ENCODE results near the gene RABGEF1. TPM values are rescaled to one million over a fixed set of nuclear protein-coding genes. Genes with fewer than 3 reads are reported as not detected.
A peak's percentile ranks its signal among the peaks of the same experiment; 100 is the strongest.
"Not testable (repeated sequence)": the region's sequence is repeated elsewhere in the genome, so short reads cannot be mapped to it uniquely, and the experiment has no call there.

Gene RABGEF1
- total RNA-seq, 1 donor from 2014 or later, result 8.4 TPM

DNA sequence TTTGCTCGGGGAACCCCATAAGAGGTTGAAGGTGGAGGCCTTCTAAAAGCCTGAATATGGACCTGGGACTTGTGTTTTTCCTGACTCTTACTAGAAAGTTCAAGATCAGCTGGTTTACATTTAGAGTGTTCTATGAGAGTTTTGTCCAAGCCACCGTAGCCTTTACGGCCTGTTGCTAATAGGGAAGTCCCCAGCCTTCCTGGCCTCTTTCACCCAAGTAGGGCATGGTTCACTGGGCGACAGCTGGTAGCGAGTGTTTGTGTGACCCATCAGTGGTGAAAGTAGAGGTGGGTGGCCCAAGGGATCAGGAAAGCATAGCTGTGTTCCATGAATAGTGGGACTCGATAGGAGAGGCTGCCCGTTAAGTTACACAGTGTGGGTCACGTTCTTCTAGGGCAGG, 60.1 kb downstream of the RABGEF1 start:
- ATAC-seq, result no peak
- no peak for DNase-seq (ENCODE audit: low spot score)

DNA sequence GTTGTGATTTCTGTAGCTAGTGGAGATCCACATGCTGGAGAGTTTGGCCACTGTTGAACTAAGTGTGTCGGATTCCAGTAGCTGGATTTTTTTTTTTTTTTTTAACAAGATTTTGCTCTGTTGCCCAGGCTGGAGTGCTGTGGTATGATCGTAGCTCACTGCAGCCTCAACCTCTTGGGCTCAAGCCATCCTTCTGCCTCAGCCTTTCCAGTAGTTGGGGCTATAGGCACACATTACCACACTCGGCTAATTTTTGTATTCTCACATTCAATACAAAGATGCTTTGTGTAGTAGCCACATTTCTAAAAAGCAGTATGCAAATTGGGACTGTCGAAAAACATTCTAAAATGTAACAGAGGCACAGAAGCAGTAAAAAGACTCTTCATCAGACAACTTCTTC, 63.5 kb downstream of the RABGEF1 start:
- ATAC-seq, result no peak
- no peak for DNase-seq (ENCODE audit: low spot score)

DNA sequence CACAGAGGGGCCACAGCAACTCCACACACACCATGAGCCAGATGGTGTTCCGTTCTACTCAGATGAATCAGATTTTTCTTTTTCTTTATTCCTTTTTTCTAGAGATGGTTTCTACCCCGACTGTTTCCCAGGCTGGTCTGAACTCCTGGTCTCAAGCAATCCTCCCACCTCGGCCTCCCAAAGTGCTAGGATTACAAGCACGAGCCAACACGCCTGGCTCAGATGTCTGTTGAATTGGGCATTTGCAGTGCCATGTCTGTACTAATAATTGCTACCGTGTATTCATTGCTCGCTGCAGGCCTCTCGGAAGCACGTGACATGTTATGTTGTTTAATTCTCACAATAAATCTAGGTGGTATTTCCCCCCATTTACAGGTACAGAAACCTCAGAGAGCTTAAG, 67.2 kb downstream of the RABGEF1 start:
- ATAC-seq, result no peak
- no peak for DNase-seq (ENCODE audit: low spot score)

DNA sequence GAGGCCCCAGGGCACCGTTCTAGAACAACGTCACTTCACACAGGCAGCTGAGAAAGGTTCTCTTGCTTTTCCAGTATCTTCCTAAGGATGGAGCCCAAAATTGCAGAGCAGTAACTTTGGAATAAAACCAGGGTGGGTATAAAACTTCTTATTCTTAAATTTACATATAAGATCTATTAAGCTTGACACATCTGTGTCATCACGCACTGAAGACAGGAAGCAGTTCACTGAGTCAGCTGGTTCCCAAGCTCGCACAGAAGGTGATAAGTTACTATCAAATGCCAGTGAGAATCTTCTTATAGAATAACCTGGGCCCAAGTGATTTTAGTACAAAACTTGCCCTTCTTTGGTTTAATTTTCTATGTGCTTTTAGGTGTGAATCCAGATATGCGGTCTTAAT, 70.2 kb downstream of the RABGEF1 start:
- no peak for ATAC-seq

DNA sequence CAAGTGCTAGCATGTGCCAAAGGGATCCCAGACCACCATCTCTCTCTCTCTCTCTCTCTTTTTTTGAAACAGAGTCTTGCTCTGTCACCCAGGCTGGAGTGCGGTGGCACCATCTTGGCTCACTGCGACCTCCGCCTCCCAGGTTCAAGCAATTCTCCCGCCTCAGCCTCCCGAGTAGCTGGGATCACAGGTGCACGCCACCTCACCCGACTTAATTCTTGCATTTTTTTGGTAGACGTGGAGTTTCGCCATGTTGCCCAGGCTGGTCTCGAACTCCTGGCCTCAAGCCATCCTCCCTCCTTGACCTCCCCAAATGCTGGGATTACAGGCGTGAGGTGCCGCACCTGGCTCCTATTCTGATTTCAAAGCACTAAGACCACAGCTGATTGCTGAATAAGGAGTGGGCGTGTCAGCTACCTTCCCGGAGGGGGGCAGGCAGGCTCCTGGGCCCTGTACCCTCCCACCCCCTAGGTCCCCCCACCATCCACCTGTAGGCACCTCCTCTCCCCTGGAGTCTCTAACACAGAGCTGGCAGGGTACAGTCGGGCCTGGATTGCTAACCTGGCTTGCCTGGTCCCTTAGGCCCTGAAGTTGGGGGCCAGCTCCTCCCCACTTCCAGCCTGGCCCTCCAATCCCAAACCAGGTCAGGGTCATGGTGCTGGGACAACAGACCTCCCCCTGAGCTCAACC, 74.8 kb downstream of the RABGEF1 start:
- not testable (repeated sequence) for ATAC-seq; DNase-seq (ENCODE audit: low spot score)

More for the DNA sequence above, 70.2 kb downstream of the RABGEF1 start:
- no peak for DNase-seq (ENCODE audit: low spot score)

DNA sequence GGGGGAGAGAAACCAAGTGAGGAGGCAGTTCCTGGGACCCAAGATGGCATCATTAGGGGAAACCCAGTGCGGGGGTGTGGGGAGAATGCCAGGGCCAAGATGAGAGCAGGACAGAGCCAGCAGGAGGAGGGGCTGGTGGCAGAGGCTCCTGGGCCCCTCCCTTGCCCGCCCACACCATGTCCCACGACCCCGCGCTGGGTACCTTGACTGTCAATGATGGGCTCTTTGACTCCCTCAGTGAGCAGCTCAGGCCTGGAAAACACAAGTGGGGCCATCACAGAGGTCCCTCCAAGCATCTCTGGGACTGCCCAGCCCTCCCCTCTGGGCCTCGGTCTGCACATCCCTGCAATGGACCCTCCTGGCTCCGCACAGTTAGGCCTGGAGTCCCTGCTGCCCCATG, 75.4 kb downstream of the RABGEF1 start:
- ATAC-seq (peak; percentile 13), DNase-seq (ENCODE audit: low spot score) (no peak)

DNA sequence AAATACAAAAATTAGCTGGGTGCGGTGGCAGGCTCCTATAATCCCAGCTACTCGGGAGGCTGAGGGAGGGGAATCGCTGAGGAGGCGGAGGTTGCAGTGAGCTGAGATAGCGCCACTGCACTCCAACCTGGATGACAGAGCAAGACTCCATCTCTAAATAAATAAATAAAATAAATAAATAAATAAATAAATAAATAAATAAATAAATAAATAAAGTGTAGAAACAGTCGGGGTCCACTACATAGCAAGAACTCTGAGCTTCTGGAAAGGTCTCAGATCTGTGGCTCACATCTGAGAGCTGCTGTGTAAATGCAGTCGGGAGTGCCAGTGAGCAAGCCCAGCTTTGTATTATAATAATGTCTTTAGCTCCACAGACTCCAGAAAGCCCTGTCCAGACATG, 76.1 kb downstream of the RABGEF1 start:
- not testable (repeated sequence) for DNase-seq (ENCODE audit: low spot score); ATAC-seq

DNA sequence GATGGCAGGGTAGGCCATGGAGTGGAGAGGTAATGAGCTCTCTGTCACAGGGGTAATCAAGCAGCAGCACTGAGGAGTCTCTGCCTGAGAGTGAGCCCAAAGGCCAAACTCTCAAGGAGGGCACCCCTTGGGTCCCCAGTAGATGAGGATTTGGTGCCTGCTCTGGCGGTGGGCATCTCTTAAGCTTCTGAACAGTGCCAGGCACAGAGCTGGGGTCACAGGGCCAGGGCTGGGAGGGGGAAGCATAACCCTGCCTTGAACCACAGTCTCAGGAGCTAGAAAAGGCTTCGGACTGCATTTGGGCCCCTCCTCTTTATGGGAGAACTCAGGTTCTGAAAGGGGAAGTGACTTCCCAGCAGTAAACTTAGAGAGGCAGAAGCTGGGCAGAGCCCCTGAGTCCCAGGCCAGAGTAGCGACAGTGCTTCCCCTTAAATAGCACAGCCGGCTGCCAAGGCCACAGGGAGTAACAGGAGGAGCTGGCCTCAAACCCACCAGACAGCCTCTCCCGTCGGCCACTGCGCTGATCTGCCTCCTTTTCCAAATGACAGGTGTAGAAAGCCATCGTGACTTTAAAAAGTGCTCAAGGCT, 76.8 kb downstream of the RABGEF1 start:
- not testable (repeated sequence) for DNase-seq (ENCODE audit: low spot score)
- ATAC-seq, result peak; percentile 56

DNA sequence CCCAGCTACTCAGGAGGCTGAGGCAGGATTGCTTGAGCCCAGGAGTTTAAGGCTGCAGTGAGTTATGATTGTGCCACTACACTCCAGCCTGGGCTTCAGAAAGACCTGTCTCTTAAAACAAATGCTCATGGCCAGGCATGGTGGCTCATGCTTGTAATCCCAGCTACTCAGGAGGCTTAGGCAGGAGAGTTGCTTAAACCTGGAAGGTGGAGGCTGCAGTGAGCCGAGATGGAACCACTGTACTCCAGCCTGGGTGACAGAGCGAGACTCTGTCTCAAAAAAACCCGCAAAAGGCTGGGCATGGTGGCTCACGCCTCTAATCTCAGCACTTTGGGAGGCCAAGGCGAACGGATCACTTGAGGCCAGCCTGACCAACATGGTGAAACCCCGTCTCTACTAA, 77.4 kb downstream of the RABGEF1 start:
- not testable (repeated sequence) for ATAC-seq; DNase-seq (ENCODE audit: low spot score)

DNA sequence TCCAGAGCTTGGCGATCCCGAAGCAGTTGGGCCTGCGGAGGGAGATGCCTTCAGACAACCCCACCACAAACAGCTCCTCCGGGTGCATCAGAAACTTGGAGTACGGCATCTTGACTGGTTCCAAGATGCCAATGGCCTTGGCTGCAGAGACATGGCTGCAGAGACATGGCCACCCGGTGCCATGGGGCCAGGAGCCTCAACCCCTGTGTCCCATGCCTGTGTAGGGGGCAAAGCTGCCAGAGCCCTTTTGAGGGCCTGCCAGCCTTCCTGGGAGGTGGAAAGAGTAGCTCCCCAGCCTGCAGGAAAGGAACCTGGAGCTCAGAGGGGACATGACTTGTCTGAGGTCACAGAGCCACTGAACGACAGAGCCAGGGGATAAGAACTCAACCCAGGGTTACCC, 83.5 kb downstream of the RABGEF1 start:
- ATAC-seq (no peak), DNase-seq (ENCODE audit: low spot score) (no peak)

DNA sequence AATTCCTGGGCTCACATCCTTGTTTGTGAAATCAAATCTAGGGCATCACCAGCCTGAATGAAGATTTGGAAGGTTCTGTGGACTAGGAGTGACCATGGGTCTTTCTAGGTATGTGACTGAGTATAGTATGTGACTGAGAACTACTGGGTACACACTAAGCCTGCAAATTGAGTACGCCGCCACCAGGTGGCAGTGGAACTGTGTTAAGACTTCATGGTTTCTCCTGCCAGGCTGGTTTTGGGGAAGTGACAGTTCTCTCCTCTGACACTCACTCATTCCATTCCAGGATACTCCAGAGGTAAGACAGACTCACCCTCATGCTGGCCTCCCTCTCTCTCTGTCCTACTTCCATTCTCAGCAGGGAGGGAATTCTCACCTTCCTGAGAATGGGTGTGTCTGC, 85.0 kb downstream of the RABGEF1 start:
- not testable (repeated sequence) for DNase-seq (ENCODE audit: low spot score)
- ATAC-seq, result peak; percentile 49

DNA sequence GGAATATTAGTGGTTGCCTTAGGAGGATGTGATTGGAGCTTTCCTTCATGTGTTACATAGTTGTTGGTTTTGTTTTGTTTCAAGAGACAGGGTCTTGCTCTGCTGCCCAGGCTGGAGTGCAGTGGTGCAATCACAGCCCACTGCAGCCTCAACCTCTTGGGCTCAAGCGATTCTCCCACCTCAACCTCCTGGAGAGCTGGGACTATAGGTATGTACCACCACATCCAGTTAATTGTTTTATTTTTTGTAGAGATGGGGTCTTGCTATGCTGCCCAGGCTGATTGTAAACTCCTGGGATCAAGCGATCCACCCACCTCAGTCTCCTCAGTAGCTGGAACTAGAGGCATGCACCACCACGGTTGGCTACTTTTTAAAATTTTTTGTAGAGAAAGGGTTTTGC, 86.1 kb downstream of the RABGEF1 start:
- DNase-seq (ENCODE audit: low spot score), result no peak
- no peak for ATAC-seq

DNA sequence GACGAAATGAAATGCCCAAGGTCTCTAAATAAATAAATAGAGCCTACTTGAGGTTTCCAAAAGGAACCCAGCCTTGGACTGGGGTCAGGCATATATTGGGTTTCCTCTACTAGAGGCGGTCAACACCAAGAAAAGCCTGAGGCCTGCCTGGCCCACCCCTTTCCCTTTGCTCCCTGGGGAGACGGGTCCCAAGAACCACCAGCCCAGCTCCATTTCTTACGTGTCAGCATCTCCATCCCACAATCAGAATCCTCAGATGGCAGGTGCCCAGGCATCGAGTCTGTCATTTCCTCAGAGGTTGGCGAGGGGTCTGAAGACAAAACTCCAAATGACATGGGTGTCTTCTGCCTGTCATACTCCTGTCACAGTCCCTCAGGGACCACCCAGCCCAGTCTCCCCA, 90.4 kb downstream of the RABGEF1 start:
- DNase-seq (ENCODE audit: low spot score); ATAC-seq: not testable (repeated sequence)

DNA sequence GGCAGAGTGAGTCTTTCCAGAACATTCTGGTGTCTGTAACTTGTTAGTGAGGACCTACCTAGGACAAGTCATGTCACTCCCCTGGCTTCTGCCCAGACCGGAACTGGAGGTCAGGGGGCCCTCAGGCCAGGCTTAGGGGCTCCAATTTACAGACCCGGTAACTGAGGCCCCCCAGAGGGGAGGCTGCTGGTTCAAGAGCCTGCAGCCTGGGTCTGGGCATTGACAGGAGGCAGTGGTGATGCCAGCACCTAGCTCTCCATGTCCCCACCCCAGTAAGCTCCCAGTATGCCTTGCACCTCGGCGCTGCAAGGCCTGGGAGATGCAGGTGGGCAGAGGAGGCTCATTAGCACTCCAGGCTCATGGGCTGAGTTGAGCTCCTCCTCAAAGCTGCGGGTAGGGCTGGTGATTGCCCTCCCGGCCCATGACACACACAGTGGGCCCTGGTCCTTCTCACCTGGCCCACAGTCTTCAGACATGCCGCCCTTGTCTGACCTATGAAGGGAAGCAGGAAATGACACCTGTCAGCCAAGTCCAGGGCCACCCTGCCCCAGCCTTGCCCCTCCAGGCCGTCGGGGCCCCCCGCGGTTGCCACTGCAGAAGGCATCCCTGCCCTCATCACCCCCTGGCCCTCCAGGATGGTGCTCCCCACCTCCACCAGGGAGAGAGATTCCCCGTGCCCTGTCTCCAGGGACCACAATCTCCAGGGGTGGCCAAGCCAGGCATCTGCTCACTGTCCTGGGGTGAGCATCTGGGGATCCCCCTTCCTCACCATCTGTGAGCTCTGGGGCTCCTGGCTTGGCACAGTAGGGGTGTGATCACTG, 92.2 kb downstream of the RABGEF1 start:
- ATAC-seq (no peak), DNase-seq (ENCODE audit: low spot score) (no peak)

DNA sequence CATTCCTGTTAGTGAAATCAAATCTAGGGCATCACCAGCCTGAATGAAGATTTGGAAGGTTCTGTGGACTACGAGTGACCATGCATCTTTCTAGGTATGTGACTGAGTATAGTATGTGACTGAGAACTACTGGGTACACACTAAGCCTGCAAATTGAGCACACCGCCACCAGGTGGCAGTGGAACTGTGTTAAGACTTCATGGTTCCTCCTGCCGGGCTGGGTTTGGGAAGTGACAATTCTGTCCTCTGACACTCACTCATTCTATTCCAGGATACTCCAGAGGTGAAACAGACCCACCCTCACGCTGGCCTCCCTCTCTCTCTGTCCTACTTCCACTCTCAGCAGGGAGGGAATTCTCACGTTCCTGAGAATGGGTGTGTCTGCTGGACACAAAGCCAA, 96.5 kb downstream of the RABGEF1 start:
- DNase-seq (ENCODE audit: low spot score) (no peak), ATAC-seq (peak; percentile 51)

DNA sequence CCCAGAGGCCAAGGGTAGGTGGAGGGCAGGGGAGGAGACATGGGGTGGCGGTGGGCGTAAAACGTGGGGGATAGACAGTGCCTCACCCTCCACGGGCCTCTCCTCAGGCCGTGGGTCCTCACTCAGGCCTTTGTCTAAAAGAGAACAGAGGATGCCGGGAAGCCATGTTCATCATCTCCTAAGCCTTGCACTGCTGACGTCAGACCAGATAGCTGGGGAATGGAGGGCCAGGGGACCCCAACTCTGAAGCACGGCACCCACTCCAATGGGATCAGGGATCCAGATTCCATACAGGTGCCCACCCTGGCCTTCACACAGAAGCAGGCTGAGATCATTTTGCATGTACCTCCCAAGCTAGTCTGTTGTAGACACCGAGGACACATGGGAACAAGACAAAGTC, 97.1 kb downstream of the RABGEF1 start:
- ATAC-seq (no peak), DNase-seq (ENCODE audit: low spot score) (no peak)

DNA sequence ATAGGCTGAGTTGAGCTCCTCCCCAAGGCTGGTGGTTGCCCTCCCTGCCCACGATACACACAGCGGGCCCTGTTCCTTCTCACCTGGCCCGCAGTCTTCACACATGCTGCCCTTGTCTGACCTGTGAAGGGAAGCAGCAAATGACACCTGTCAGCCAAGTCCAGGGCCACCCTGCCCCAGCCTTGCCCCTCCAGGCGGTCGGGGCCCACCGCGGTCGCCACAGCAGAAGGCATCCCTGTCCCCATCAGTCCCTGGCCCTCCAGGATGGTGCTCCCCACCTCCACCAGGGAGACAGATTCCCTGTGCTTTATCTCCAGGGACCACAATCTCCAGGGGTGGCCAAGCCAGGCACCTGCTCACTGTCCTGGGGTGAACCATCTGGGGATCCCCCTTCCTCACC, 99.3 kb downstream of the RABGEF1 start:
- DNase-seq (ENCODE audit: low spot score) (no peak), ATAC-seq (no peak)

DNA sequence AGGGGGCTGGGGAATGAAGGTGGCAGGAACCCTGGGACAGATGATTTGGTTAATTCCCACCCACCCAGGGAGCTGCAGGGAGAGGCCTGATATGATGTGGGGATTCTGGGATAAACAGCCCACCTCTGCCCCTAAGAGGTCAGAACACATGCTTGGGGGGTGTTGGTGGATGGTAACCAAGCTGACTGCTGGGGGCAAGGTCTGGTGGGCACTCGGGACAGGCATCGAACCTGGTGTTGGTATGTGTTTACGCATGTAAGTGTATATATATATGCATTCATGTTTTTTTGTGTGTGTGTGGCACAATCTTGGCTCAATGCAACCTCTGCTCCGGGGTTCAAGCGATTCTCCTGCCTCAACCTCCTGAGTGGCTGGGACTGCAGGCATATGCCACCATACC, 99.8 kb downstream of the RABGEF1 start:
- DNase-seq (ENCODE audit: low spot score) (no peak), ATAC-seq (no peak)

DNA sequence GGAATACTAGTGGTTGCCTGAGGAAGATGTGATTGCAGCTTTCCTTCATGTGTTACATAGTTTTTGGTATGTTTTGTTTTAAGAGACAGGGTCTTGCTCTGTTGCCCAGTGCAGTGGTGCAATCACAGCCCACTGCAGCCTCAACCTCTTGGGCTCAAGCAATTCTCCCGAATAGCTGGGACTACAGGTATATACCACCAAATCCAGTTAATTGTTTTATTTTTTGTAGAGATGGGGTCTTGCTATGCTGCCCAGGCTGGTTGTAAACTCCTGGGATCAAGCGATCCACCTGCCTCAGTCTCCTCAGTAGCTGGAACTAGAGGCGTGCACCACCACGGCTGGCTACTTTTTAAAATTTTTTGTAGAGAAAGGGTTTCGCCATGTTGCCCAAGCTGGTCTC, 101.4 kb downstream of the RABGEF1 start:
- ATAC-seq, result no peak
- DNase-seq (ENCODE audit: low spot score), result no peak

DNA sequence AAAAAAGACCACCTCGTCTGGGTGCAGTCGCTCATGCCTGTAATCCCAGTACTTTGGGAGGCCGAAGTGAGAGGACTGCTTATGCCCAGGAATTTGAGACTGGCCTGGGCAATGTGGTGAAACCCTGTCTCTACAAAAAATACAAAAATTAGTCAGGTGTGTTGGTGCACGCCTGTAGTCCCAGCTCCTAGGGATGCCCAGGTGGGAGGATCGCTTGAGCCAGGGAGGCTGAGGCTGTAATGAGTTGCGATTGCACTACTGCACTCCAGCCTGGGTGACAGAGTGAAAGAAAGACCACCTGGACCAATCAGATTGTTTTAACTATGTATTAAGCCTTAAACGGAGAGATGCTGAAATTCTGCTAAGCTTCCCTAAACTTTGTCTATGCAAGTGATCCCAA, 103.0 kb downstream of the RABGEF1 start:
- not testable (repeated sequence) for DNase-seq (ENCODE audit: low spot score); ATAC-seq

DNA sequence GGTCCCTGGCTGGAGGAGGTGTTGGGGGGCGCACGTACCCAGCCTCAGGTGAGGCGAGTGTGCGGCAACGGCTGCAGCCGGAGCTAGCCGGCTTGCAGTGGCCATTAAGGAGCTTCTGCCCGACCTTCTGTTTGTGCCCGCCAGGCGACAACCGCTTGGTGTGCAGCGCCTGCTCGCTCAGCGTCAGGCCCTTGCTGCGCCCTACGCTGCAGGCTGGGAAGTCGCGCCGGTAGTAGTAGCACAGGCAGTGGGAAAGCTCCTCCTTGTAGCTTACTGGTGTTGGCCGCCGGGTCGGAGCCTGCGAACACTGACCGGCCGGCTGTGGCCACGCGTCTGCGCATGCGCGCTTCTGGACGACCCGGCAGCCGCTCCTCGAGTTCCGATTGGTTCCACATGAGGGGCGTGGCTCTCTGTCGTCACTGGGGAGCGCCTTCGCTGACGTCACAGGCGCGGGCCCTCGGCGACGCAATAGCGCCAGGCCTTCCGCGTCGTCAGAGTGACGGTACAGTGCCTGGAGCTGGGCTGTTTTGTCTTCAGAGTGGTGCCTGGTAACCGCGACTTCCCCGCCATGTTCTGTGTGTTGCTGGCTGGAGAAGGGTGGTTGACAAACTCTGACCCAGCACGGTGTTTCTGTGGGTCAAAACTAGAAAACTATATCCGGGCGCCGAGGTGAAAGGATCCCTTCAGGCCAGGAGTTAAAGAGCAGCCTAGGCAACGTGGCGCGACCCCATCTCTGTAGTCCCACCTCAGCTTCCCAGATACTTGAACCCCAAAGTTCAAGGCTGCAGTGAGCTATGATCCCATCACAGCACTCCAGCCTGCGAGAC, 104.2 kb downstream of the RABGEF1 start:
- peak; percentile 95 for ATAC-seq

More for the DNA sequence above, 104.2 kb downstream of the RABGEF1 start:
- peak; percentile 99 for DNase-seq (ENCODE audit: low spot score)
